HG03135 (cell line): ENCODE measurements around the gene CAMK2A.

Experiments
- ATAC-seq: cut with Tn5 transposase; IDR thresholded peaks from one replicate; pipeline ENCODE4 v1.9.1; 2021; ENCODE audit warnings: mild to moderate bottlenecking, moderate library complexity; ENCODE audit not compliant: unreplicated experiment

Gene CAMK2A

DNA sequence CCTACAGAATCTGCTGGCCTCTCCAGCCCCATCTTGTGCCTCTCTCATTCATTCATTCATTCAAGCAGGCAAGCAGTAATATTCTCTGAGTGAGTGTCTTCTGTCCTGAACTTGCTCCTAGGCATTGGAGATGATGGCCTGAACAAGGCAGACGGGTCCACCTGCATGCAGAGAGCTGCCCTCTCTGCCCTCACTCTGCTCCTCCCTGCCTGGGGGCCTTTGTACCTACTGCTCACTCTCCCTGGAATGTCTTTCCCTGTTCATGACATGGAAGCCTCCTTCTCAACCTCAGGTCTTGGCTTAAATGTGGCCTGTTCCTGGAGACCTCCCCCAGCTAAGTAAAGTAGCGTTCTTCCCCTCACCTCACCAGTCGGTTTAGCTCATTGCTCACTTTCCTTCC, 116.4 kb downstream of the CAMK2A start:
- no peak for ATAC-seq

GRCh38 chr5:150172556-150172955, 117.0 kb downstream of the CAMK2A start:
- ATAC-seq, result no peak

DNA sequence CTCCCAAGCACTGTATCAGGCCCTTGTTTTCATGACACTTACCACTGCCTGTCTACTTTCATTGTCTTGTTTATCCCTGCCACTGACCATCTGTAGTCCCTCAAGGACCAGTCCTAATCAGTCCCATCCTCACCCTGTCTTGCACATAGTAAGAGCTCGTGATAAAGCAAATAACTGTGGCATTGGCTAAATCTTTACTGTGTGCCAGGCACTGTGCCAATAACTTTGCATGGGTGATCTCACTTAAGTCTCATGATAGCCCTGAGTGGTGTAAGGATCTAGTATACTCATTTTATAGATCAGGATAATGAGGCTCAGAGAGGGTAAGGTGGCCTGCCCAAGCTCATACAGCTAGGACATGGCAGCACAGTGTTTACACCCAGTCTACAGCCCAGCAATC, 117.4 kb downstream of the CAMK2A start:
- ATAC-seq, result no peak
